ENCODE data around the gene LECT2.

LECT2 gene

GRCh38 chr5:135954899-135955298 is at the start of gene LECT2:
Gene LECT2 (minus strand): TSS chr5:135954983. CDS start chr5:135954833, 150 bp downstream.
- no peak for DNase-seq

DNA sequence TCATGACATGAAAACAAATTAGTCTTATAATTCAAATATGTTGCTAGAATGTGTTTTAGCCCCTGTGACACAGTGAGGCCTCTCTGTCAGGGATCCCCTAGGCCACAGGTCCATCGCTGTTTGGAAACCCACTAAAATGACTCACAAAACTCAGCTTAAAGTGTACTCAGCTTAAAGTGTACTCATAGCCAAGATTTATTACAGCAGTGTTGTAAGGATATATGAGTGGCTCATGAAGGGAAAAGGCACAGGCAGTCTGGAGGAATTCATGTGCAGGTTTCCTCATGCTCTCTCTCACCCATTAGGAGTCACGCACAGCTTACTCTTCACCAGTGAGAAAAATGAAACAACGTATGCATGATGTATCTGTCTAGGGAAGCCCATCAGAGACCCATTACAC is 49.7 kb upstream of the LECT2 start:
- DNase-seq = no peak

- no peak for DNase-seq
Measured at GRCh38 chr5:136001466-136001981, 46.7 kb upstream of the LECT2 start.

GRCh38 chr5:136000932-136001331 is 46.1 kb upstream of the LECT2 start:
- DNase-seq = no peak

- DNase-seq = no peak
Measured at GRCh38 chr5:136000147-136000546, 45.4 kb upstream of the LECT2 start.

GRCh38 chr5:135999406-136000139 is 44.8 kb upstream of the LECT2 start:
- no peak for DNase-seq

GRCh38 chr5:135998889-135999288 is 44.1 kb upstream of the LECT2 start:
- no peak for DNase-seq

- DNase-seq = no peak
Measured at GRCh38 chr5:135997673-135998335, 43.0 kb upstream of the LECT2 start.

- DNase-seq = no peak
Measured at GRCh38 chr5:135996611-135997010, 41.8 kb upstream of the LECT2 start.

DNA sequence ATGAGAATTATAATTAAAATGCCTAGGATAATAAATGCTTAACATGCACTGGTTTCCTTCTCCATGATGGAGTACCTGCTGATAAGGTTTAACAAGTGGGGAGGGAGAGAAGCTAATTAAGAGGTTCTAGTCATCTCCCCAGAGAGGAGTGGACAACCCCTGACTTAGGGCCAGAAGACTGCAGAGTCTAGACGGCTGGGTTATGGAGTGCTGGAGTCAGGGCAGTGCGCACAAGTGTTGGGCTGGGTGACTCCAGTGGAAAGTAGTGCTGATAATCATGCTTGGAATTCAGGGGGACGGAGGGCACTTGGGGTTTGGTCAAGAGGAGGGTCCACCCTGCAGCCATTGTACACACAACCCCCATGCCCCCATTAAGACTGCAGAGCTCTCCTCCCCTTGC is 41.2 kb upstream of the LECT2 start:
- DNase-seq = no peak

GRCh38 chr5:135993880-135994636 is 39.3 kb upstream of the LECT2 start:
- DNase-seq = no peak

DNA sequence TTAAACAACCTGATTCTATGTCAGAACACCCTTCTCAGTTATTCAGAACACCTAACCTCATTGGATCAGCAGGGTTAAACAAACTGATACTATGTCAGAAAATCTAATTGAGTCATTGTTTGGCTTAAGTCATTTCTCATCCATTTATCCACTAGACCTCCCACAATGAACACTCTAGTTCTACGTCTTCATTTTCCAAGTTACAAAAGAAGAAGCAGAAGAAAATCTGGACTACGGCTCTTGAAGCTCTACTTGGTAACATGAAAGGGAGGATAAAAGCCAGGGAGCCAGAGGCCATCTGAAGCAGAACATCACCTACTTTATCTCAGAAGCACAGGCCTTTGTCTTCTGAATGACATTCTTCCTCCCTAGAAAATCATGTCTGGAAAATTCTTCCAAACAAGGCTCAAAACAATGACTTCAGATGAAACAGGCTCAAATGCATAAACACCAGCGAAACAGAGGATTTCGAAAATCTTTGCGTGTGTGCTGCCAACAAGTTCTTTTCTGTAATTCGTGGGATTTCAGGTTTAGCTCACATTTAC is 38.6 kb upstream of the LECT2 start:
- DNase-seq = no peak

DNA sequence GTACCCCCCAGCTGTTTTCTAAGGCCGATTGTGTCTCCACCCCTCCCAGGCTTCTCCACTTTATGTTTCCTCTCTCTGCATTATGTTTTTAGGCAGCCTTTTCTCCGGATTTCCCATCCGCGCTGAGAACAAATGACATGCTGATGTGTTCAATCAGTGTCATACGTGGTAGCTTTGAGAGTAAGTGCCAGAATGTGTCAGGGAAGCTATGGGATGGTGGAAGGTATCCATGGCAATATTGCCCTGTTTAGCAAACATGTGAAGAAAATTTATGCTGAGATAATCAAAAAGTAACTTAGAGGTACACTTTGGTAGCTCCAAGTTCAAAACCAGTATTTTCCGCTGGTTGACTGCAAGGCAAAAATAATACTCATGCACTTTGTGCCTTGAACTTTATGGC is 36.6 kb upstream of the LECT2 start:
- no peak for DNase-seq

DNA sequence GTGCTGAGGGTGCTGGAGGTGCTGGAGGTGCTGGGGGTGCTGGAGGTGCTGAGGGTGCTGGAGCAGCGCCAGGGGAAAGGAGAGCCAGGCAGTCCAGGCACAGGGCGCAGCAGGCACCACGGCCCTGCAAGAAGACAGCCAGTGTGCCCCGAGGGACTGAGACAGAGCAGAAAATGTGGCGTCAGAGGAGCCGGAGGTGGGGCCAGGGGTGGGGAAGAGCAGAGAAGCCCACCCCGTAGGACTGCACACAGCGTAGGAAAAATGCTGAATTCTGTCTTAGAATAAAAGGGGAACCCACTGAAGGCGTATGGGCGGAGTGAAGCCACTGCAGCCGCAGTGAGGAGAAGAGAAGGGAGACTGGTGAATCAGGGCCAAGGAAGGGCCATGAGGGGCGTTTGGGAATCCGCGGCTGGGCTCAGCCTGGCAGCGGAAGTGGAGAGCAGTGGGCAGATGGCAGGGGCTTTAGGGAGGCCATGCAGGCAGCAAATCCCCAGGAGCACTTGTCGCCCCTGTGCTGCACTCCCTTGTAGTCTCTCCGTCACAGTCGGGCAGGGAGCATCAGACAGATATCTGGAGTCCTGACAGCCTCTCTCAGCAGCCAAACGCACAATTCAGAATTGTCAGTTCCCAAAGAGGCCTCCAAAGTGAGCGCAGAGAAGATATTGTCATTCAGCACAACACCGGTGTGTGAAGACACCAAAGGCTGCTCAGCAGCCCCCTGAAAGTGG is 35.9 kb upstream of the LECT2 start:
- no peak for DNase-seq

- no peak for DNase-seq
Measured at GRCh38 chr5:135989686-135990085, 34.9 kb upstream of the LECT2 start.

GRCh38 chr5:135988546-135988945 is 33.8 kb upstream of the LECT2 start:
- no peak for DNase-seq

- DNase-seq = no peak
Measured at GRCh38 chr5:135986891-135987401, 32.2 kb upstream of the LECT2 start.

DNA sequence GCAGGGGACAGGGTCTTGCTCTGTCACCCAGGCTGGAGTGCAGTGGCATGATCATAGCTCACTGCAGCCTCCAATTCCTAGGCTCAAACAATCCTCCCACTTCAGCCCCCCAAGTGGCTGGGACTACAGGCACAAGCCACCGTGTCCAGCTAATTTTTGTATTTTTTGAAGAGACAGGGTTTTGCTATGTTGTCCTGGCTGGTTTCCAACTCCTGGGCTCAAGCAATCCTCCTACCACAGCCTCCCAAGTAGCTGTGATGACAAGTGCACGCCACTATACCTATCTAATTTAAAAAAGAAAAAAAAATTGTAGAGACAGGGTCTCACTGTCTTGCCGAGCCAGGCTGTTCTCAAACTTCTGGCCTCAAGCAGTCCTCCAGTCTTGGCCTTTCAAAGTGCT is 31.6 kb upstream of the LECT2 start:
- DNase-seq = no peak

GRCh38 chr5:135985951-135986350 is 31.2 kb upstream of the LECT2 start:
- DNase-seq = no peak

GRCh38 chr5:135980620-135981019 is 25.8 kb upstream of the LECT2 start:
- no peak for DNase-seq

DNA sequence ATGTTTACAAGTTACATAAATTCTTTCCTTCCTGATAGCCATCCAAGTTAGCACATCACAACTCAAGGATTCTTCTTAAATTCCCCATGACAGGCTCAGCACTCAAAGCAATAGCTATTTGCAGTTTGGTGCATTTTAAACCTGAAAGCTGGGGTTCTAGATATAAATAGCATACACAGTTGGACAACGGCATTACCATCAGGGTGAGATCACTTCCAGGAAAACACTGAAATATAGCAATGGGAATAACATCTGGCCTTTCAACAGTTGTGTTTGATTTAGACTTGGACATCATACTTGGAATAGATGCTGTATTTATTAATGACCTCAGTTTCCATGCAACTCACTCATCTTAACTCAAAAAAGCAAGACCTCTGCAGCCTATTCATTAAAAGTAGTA is 24.7 kb upstream of the LECT2 start:
- DNase-seq = no peak

GRCh38 chr5:135978993-135979392 is 24.2 kb upstream of the LECT2 start:
- DNase-seq = no peak
